Fibroblast of the aortic adventitia (primary cell): ENCODE results near the gene ADAMTS6. TPM values are rescaled to one million over a fixed set of nuclear protein-coding genes. Genes with fewer than 3 reads are reported as not detected.

Experiments
- DNase-seq: peaks from one replicate; pipeline ENCODE4 v3.0.0-alpha.2; 2010; ENCODE audit warnings: low read depth
- H3K4me3 ChIP-seq: 2 replicates; pipeline ENCODE4 v1.5.1; 2011; ENCODE audit warnings: low read depth, mild to moderate bottlenecking, control low read depth, low read length, moderate library complexity
- CTCF ChIP-seq: IDR thresholded peaks from 2 replicates; pipeline ENCODE4 v1.5.1; 2011; ENCODE audit warnings: mild to moderate bottlenecking, low read length, control low read depth, inconsistent platforms; ENCODE audit not compliant: insufficient read depth
- total RNA-seq: library from RNA; depleted of rRNA; stranded (reverse); fragments of >200 nt; gene quantifications from 2 replicates; pipeline ENCODE4 v1.2.3, GENCODE V29; 2012; ENCODE audit warnings: low replicate concordance

Gene ADAMTS6
- total RNA-seq, 1 donor = 40.8 TPM

GRCh38 chr5:65262096-65262495 is 219.6 kb downstream of the ADAMTS6 start:
- no peak for TF ChIP-seq CTCF
- no peak for DNase-seq
- H3K4me3 ChIP-seq = no peak overlapping the region

GRCh38 chr5:65261499-65261898 is 220.2 kb downstream of the ADAMTS6 start:
- peak; percentile 13 for DNase-seq
- TF ChIP-seq CTCF = no peak
- no peak overlapping the region for H3K4me3 ChIP-seq

GRCh38 chr5:65255294-65255693 is 226.4 kb downstream of the ADAMTS6 start:
- no peak overlapping the region for H3K4me3 ChIP-seq
- DNase-seq = no peak
- no peak for TF ChIP-seq CTCF

GRCh38 chr5:65252977-65253376 is 228.7 kb downstream of the ADAMTS6 start:
- no peak for TF ChIP-seq CTCF
- no peak for DNase-seq
- H3K4me3 ChIP-seq = no peak overlapping the region

GRCh38 chr5:65248896-65249295 is 232.8 kb downstream of the ADAMTS6 start:
- DNase-seq = no peak
- H3K4me3 ChIP-seq = no peak overlapping the region
- TF ChIP-seq CTCF = no peak

- no peak for DNase-seq
- TF ChIP-seq CTCF = no peak
Observed at GRCh38 chr5:65247594-65247993, 234.1 kb downstream of the ADAMTS6 start.

GRCh38 chr5:65246741-65247140 is 235.0 kb downstream of the ADAMTS6 start:
- DNase-seq = no peak
- H3K4me3 ChIP-seq = no peak overlapping the region

More at GRCh38 chr5:65247594-65247993, 234.1 kb downstream of the ADAMTS6 start:
- no peak overlapping the region for H3K4me3 ChIP-seq

More at GRCh38 chr5:65246741-65247140, 235.0 kb downstream of the ADAMTS6 start:
- TF ChIP-seq CTCF = no peak
